ENCODE results near the gene GNG7.
A peak's percentile ranks its signal among the peaks of the same experiment; 100 is the strongest.
"Not testable (repeated sequence)": the region's sequence is repeated elsewhere in the genome, so short reads cannot be mapped to it uniquely, and the experiment has no call there.

Gene GNG7

DNA sequence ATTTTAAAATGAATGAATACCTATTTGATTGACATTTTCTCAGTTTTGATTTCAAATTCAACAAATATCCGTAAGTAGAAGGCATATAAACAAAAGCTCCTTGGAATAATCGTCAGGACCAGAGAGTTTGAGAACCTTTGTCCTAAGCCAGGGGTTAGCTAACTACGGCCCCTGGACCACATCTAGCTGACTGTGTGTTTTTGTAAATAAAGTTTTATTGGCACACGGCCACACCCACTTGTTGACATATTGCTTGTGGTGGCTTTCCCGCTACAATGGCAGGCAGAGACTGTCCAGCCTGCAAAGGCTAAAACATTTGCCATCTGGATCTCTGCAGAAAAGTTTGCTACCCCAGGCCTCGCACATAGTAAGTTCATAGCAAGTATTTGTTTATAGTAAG lies 83.4 kb downstream of the GNG7 start:
- no peak for DNase-seq (ENCODE audit: low read depth)

- DNase-seq (ENCODE audit: low read depth): peak; percentile 80
These were observed 83.9 kb downstream of the GNG7 start for GRCh38 chr19:2618611-2619010.

- DNase-seq (ENCODE audit: low read depth): no peak
These were observed 84.9 kb downstream of the GNG7 start for GRCh38 chr19:2617393-2618165.

DNA sequence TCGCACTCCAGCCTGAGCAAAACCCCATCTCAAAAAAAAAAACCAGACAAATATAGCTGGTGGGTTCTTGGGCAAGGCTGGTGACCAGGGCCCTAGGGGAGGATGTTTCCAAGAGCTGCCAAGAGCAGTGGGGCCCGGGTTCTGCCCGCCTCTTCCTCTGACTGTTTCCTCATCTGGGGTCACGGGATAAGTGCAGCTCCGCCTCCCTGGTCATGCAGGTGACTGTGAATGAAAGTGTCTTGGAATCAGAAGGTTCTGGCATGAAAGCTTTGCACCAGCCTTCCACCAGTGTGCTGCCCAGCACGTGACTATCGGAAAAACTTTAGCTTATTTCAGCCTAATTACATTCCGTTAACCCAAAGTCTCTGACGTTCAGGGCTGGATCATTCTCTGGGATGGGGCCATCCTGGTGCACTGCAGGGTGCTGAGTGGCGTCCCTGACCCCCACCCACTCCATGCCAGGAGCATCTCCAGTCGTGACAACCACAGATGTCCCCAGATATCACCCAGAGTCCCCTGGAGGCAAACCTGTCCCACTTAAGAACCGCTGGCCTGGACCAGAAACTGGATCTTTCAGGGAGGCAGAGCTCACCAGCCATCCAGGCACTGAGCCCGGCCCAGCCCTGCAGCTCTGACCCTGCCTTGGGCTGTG lies 85.6 kb downstream of the GNG7 start:
- DNase-seq (ENCODE audit: low read depth): no peak

- no peak for DNase-seq (ENCODE audit: low read depth)
These were observed 86.7 kb downstream of the GNG7 start for GRCh38 chr19:2615782-2616181.

DNA sequence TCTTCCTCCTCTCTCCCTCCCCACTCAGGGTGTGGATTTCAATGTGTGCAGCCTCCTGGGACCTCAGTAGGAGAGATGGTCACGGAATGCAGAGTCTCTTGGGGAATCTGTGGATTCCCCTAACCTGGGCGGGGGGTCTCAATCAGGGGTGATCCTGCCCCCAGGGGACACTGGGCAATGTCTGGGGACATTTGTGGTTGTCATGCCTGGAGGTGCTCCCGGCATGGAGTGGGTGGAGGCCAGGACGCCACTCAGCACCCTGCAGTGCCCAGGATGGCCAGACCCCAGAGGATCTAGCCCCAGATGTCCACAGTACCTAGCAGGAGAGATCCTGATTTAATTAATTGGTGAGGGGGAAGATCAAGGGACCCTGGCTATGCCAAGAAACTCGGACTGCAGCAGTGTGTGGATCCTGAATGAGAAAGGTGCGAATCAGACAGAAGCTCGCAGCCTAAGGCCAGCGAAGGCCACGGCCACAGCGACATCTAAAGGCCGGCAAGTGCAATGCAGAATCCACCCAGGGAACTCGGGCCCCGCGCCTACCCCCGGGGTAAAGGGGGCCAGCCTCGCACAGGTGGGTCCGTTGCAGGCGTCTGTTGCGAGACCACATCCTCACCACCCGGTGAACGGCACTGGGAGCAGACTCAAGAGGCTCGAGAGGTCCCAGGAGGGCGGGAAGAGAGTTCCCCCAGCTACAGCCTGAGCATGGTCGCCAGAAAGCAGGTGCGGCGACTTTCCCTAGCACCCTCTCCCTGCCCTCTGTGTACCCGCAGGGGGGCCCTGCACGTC lies 88.8 kb downstream of the GNG7 start:
- DNase-seq (ENCODE audit: low read depth): peak; percentile 17

GRCh38 chr19:2612619-2613249 lies 89.8 kb downstream of the GNG7 start:
- DNase-seq (ENCODE audit: low read depth): no peak

- DNase-seq (ENCODE audit: low read depth): no peak
These were observed 90.7 kb downstream of the GNG7 start for GRCh38 chr19:2611483-2612464.

- DNase-seq (ENCODE audit: low read depth): peak; percentile 85
These were observed 91.6 kb downstream of the GNG7 start for GRCh38 chr19:2610637-2611482.

GRCh38 chr19:2609389-2610116 lies 92.9 kb downstream of the GNG7 start:
- no peak for DNase-seq (ENCODE audit: low read depth)

- not testable (repeated sequence) for DNase-seq (ENCODE audit: low read depth)
These were observed 93.5 kb downstream of the GNG7 start for GRCh38 chr19:2609034-2609388.

GRCh38 chr19:2608602-2608922 lies 93.9 kb downstream of the GNG7 start:
- DNase-seq (ENCODE audit: low read depth): no peak

DNA sequence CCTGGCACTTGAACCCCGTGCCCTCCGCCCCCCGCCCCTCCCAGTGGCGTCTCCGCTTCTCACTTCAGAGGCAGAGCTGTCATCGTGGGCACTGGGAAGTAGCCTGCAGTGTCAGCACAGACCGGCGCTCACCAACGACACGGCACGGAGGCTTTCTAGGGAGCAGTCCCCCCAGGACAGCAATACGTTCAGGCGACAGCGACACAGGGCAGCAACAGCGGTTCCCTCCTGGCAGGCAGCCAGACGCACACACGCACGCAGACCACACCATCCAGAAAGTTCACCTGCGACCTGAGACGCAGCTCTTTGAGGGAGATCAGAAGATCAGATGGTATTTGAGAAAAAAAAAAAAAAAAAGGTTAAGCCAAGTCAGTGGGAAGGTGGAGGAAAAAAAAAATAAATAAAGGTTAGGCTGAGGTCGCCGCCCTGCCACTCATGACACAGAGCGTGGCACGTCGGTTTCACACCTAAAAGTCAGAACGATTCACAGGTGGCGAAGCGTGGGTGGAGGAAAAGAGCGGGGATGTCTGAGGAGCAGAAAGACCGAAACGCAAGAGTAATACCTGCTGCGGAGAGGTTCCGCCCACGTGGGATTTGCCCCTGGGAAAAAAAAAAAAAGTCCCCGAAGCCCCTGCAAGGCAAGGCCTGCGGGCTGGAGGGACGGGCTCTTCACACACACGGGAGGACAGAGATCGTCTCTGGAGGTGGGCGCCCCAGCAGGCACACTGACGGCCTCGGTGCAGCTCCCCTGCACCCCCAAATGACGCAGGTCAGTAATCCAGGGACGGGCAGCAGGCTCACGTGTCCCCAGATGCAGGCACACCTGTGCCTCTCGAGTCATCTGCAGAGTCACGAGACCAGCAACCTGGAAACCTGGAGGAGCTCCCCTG lies 94.5 kb downstream of the GNG7 start:
- DNase-seq (ENCODE audit: low read depth): no peak

DNA sequence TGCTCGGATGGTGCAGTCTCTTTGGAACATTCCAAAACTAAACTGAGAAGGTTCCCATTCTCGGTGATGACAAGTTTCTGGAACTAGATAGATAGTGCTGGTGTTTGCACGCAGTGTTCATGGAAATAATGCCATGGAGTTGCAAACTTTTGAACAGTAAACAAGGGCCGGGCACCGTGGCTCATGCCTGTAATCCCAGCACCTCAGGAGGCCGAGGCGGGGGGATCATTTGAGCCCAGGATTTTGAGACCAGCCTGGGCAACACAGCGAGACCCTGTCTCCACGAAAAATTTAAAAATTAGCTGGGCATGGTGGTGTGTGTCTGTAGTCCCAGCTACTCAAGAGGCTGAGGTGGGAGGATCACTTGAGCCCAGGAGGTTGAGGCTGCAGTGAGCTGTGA lies 95.7 kb downstream of the GNG7 start:
- DNase-seq (ENCODE audit: low read depth): not testable (repeated sequence)

GRCh38 chr19:2605889-2606288 lies 96.6 kb downstream of the GNG7 start:
- not testable (repeated sequence) for DNase-seq (ENCODE audit: low read depth)

DNA sequence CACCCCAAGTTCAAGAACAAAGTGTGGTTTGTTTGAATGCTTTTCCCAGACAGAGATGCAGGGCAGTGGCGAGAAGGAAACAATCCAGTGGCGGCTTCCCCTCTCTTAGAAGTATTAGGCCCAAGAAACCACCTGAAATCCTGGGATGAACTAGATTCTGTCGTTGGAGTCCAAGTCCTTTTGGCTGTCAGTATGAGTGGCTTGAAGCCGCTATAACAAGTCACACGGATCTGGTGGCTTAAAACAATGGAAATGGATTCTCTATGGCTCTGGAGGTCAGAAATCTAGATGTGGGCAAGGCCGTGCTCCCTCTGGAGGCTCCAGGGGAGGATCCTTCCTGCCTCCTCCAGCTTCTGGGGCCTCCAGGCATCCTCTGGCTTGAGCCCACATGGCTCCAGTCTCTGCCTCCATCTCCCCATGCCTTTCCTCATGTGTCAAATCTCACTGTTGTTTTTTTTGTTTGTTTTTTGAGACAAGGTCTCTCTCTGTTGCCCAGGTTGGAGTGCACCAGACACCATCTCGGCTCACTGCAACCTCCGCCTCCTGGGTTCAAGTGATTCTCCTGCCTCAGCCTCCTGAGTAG lies 97.7 kb downstream of the GNG7 start:
- DNase-seq (ENCODE audit: low read depth): no peak

DNA sequence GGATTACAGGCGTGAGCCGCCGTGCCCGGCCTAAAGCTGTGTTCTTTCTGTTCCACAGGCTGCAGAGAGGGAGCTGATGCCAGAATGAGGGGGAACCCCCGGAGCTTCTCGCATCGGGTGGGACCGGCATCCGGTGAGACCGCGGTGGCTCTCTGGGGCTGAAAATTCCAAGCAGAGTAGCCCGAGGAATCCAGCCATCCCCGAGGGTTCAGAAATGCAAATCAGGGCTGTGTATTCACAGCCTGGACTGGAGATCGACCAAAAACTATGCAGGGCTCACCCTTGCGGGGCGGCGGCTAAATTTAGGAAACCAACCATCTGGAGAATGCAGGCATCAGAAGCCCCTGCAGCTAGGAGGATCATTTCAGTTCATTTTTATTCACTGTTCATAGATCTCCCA lies 99.2 kb downstream of the GNG7 start:
- peak; percentile 92 for DNase-seq (ENCODE audit: low read depth)
